GM12878 (cell line): ENCODE measurements around the gene DMD. TPM values are rescaled to one million over a fixed set of nuclear protein-coding genes. Genes with fewer than 3 reads are reported as not detected.

Source experiments
- ATAC-seq: fragments of 200-7000 bp; cut with Tn5 transposase; 3 replicates; pipeline ENCODE4 v1.9.1; 2020; ENCODE audit warnings: mild to moderate bottlenecking, moderate library complexity
- BruUV-seq: library from RNA; stranded (reverse); fragments of 400-500 nt; replicated peaks from 2 replicates; lab custom pipeline; 2021; lab: Mats Ljungman, UMichigan
- CTCF ChIA-PET: fragments of 300-600 bp; sonication (Branson Sonifier 250); formaldehyde crosslinking; extraction: SDS; loops from one replicate; lab custom pipeline; 2021; ENCODE audit warnings: inconsistent platforms; lab: Yijun Ruan, JAX
- POLR2A ChIA-PET: fragments of 350-600 bp; formaldehyde crosslinking; extraction: SDS; loops from one replicate; lab custom pipeline; 2021; ENCODE audit warnings: inconsistent platforms; lab: Charles Lee
- RAD21 ChIA-PET: fragments of 300-600 bp; sonication (Branson Sonifier 250); formaldehyde crosslinking; loops from one replicate; lab custom pipeline; 2023; ENCODE audit warnings: antibody characterized with exemption; ENCODE audit not compliant: unreplicated experiment; lab: Charles Lee
- SMC1A ChIA-PET: fragments of 300-600 bp; sonication (Branson Sonifier 250); formaldehyde crosslinking; loops from one replicate; lab custom pipeline; 2023; ENCODE audit not compliant: unreplicated experiment, uncharacterized antibody; lab: Charles Lee
- DNase-seq: peaks from one replicate; pipeline ENCODE4 v3.0.0-alpha.2; 2011; ENCODE audit warnings: low read depth, low spot score
- FAIRE-seq: peaks from 3 replicates; lab custom pipeline; 2011; peaks lifted over from hg19 to GRCh38; lab: Jason Lieb, UNC
- H2AFZ ChIP-seq: 2 replicates; pipeline ENCODE4 v1.6.0; 2011; ENCODE audit warnings: low read depth, low read length, control low read depth; ENCODE audit not compliant: control insufficient read depth
- H3K27ac ChIP-seq: 2 replicates; pipeline ENCODE4 v1.5.1; 2011; ENCODE audit warnings: control low read depth; ENCODE audit not compliant: control insufficient read depth, insufficient read depth
- H3K27me3 ChIP-seq, 2 experiments: replicated peaks in 1 of 2; 2 replicates each; pipeline versions ENCODE4 v1.6.0 to v1.6.1; 2011; ENCODE audit warnings: low read length in 1 of 2; ENCODE audit not compliant: control insufficient read depth in 2 of 2, insufficient read depth in 2 of 2
- H3K36me3 ChIP-seq, 2 experiments: 2 replicates each; pipeline ENCODE4 v1.5.1; 2011; ENCODE audit warnings: low read length in 1 of 2; ENCODE audit not compliant: control insufficient read depth in 2 of 2, insufficient read depth in 2 of 2
- H3K4me1 ChIP-seq: 2 replicates; pipeline ENCODE4 v1.6.1; 2011; ENCODE audit warnings: mild to moderate bottlenecking, low read length, moderate library complexity, mixed read lengths; ENCODE audit not compliant: control insufficient read depth, insufficient read depth
- H3K4me2 ChIP-seq: 2 replicates; pipeline ENCODE4 v1.6.0; 2011; ENCODE audit warnings: control low read depth; ENCODE audit not compliant: control insufficient read depth, insufficient read depth
- H3K4me3 ChIP-seq: fragments of 200-600 bp; sonication (generic); 2 replicates; pipeline ENCODE4 v1.5.1; 2016
- H3K79me2 ChIP-seq: 2 replicates; pipeline ENCODE4 v1.6.0; 2011; ENCODE audit warnings: low read length; ENCODE audit not compliant: control insufficient read depth, insufficient read depth
- H3K9ac ChIP-seq: 2 replicates; pipeline ENCODE4 v1.8.0; 2011; ENCODE audit warnings: low read length, control low read depth, mixed read lengths; ENCODE audit not compliant: control insufficient read depth, insufficient read depth
- H3K9me3 ChIP-seq: replicated peaks from 3 replicates; pipeline ENCODE4 v1.5.1; 2011; ENCODE audit warnings: mild to moderate bottlenecking, low read length; ENCODE audit not compliant: control insufficient read depth, insufficient read depth
- H4K20me1 ChIP-seq: 2 replicates; pipeline ENCODE4 v1.6.0; 2011; ENCODE audit not compliant: control insufficient read depth, insufficient read depth
- ETV6 ChIP-seq, 2 experiments: fragments of 450-650 bp in 1 of 2; IDR thresholded peaks in 1 of 2; conservative IDR thresholded peaks in 1 of 2; 2 replicates each; pipeline ENCODE4 v1.6.1; 2014; ENCODE audit warnings: antibody characterized with exemption in 1 of 2, borderline replicate concordance in 1 of 2, low read depth in 1 of 2, mild to moderate bottlenecking in 1 of 2, moderate library complexity in 1 of 2
- EZH2 ChIP-seq: IDR thresholded peaks from 2 replicates; pipeline ENCODE4 v1.6.1; 2012; ENCODE audit warnings: low read depth, mild to moderate bottlenecking, control low read depth, inconsistent platforms, low read length, borderline replicate concordance; ENCODE audit not compliant: control insufficient read depth
- NR2F1 ChIP-seq: fragments of 450-650 bp; conservative IDR thresholded peaks from 2 replicates; pipeline ENCODE4 v1.6.1; 2017; ENCODE audit warnings: mild to moderate bottlenecking
- POLR2A ChIP-seq: IDR thresholded peaks from 2 replicates; pipeline ENCODE4 v1.6.1; 2011; ENCODE audit warnings: low read depth, mild to moderate bottlenecking, low read length
- RAD51 ChIP-seq: fragments of 450-650 bp; IDR thresholded peaks from 2 replicates; pipeline ENCODE4 v1.6.1; 2016; ENCODE audit warnings: moderate library complexity, mild to moderate bottlenecking, inconsistent platforms
- SMAD1 ChIP-seq: fragments of 450-650 bp; IDR thresholded peaks from 2 replicates; pipeline ENCODE4 v1.6.1; 2018; ENCODE audit warnings: mild to moderate bottlenecking, low read depth; ENCODE audit not compliant: partially characterized antibody
- STAT3 ChIP-seq: IDR thresholded peaks from 2 replicates; pipeline ENCODE4 v1.6.1; 2011; ENCODE audit warnings: low read depth, low read length, improper control_type of control experiment
- ZNF622 ChIP-seq: fragments of 450-650 bp; IDR thresholded peaks from 2 replicates; pipeline ENCODE4 v1.6.1; 2017; ENCODE audit warnings: mild to moderate bottlenecking, inconsistent platforms
- WGBS: methylation state at CpG from one replicate; pipeline ENCODE4 v1.1.6; 2016; ENCODE audit warnings: low lambda C conversion rate; ENCODE audit not compliant: insufficient replicate concordance, insufficient coverage; ENCODE audit errors: missing lambda C conversion rate; 5-methylcytosine and 5-hydroxymethylcytosine counted together
- in situ Hi-C: fragments of 300-500 bp; cut with MboI; formaldehyde crosslinking; loops from 9 replicates; pipeline ENCODE4 v1.14.3; 2018; ENCODE audit warnings: mixed read lengths
- intact Hi-C: fragments of 100-400 bp; cut with micrococcal nuclease; formaldehyde crosslinking; loops from one replicate; pipeline ENCODE4 v1.14.2; 2022; ENCODE audit not compliant: unreplicated experiment
- polyA plus RNA-seq, 11 experiments: library from polyadenylated mRNA; depleted of rRNA in 4 of 11; unstranded in 6 of 11; stranded (reverse) in 5 of 11; fragments of >200 nt; fragmentation: Nextera tagmentation in 4 of 11; fragmentation: Illumina TruSeq in 1 of 11; extraction: Ambion mirVana in 4 of 11; extraction: Trizol in 1 of 11; gene quantifications; 1 replicate in 1 of 11; 2 replicates in 10 of 11; pipeline versions ENCODE4 v1.2.1 to v1.2.3, GENCODE V29; 2011 to 2016; ENCODE audit warnings: inconsistent platforms in 2 of 11, missing spikeins in 2 of 11, low read depth in 1 of 11
- total RNA-seq, 4 experiments: library from RNA; depleted of rRNA in 3 of 4; stranded (reverse); fragments of >200 nt in 3 of 4; fragmentation: Illumina TruSeq in 1 of 4; extraction: Trizol in 1 of 4; gene quantifications; 2 replicates each; pipeline versions ENCODE4 v1.2.1 to v1.2.3, GENCODE V29; 2013 to 2021

DMD gene
- total and polyA plus RNA-seq, 10 of the 15 experiments (the other 5 are each of a cell fraction or from before 2014, with no cell fraction given): 1.4 to 24.3 (median 4.3) TPM

GRCh38 chrX:32614707-32615106 is 596.6 kb downstream of the DMD start (continued):
- TF ChIP-seq ETV6 (conservative IDR thresholded peaks at IDR 0.05 in 1 of 2, IDR thresholded peaks at IDR 0.05 in 1 of 2; ENCODE audit: borderline replicate concordance in 1 of 2, low read depth in 1 of 2): no peak
- no peak for TF ChIP-seq RAD51
- no peak for TF ChIP-seq ZNF622

GRCh38 chrX:32599156-32599555 is 612.2 kb downstream of the DMD start:
- SMC1A ChIA-PET: no interaction called here
- no peak for TF ChIP-seq POLR2A
- no peak for TF ChIP-seq EZH2
- TF ChIP-seq NR2F1: no peak
- no peaks in the 10 kb centered on the region for H4K20me1 ChIP-seq
- POLR2A ChIA-PET: no interaction called here
- ATAC-seq: no peak
- no peaks in the 10 kb centered on the region for H3K27me3 ChIP-seq
- H3K4me1 ChIP-seq: no peaks in the 10 kb centered on the region
- in situ Hi-C loops: no loop called here
- H3K36me3 ChIP-seq: no peaks in the 10 kb centered on the region
- intact Hi-C loops: no loop called here
- CTCF ChIA-PET: interaction anchor here (0.6 kb wide), 1 partner anchor 258 kb away, joined by 3 read pairs; no protein-coding TSS in a partner anchor
- no TSS peak for BruUV-seq
- H3K4me2 ChIP-seq: no peak overlapping the region
- no peak overlapping the region for H3K4me3 ChIP-seq
- no peaks in the 10 kb centered on the region for H3K9me3 ChIP-seq
- no peak overlapping the region for H2AFZ ChIP-seq
- RAD21 ChIA-PET: no interaction called here
- FAIRE-seq: no peak
- H3K79me2 ChIP-seq: no peaks in the 10 kb centered on the region
- no peak overlapping the region for H3K27ac ChIP-seq
- no peak overlapping the region for H3K9ac ChIP-seq
- no peak for DNase-seq
- 6% methylated on average over 4 of the region's 4 CpGs for WGBS

- in situ Hi-C loops: no loop called here
- WGBS: 35% methylated on average over 4 of the region's 4 CpGs
- H3K9me3 ChIP-seq: no peaks in the 10 kb centered on the region
- no peak overlapping the region for H3K27ac ChIP-seq
- FAIRE-seq (no peak), ATAC-seq (no peak)
- RAD21 ChIA-PET: no interaction called here
- H3K79me2 ChIP-seq: no peaks in the 10 kb centered on the region
- no peaks in the 10 kb centered on the region for H4K20me1 ChIP-seq
- no peak overlapping the region for H3K9ac ChIP-seq
- no peak overlapping the region for H3K4me3 ChIP-seq
- H3K36me3 ChIP-seq: no peaks in the 10 kb centered on the region
- TF ChIP-seq STAT3: no peak
- no peak for TF ChIP-seq SMAD1
- TF ChIP-seq, all 136 proteins: peak for 0
- ChIA-PET CTCF (interaction anchor here (0.6 kb wide), 1 partner anchor 257 kb away, joined by 3 read pairs; no protein-coding TSS in a partner anchor), POLR2A (no interaction called here), SMC1A (no interaction called here)
- BruUV-seq: no TSS peak
- Histone ChIP-seq H2AFZ (no peak overlapping the region), H3K27me3 (no peaks in the 10 kb centered on the region), H3K4me1 (no peaks in the 10 kb centered on the region), H3K4me2 (no peak overlapping the region)
- intact Hi-C loops: no loop called here
- no peak for DNase-seq
Measured at GRCh38 chrX:32598707-32599106, 612.6 kb downstream of the DMD start.
